Neuronal stem cell (in vitro differentiated cells): ENCODE results near the gene PACS2.

Experiments used
- DNase-seq: peaks from one replicate; pipeline ENCODE4 v3.0.0-alpha.2; 2013; ENCODE audit warnings: low spot score
- H2AFZ ChIP-seq: one replicate; pipeline ENCODE4 v1.6.1; 2013; ENCODE audit warnings: mild to moderate bottlenecking, low read length, inconsistent platforms
- H2AK5ac ChIP-seq: 2 replicates; pipeline ENCODE4 v1.6.1; 2013; ENCODE audit warnings: low read depth, mild to moderate bottlenecking, inconsistent platforms, low read length, moderate library complexity, mixed read lengths
- H2BK120ac ChIP-seq: 2 replicates; pipeline ENCODE4 v1.6.1; 2013; ENCODE audit warnings: low read depth, mild to moderate bottlenecking, inconsistent platforms, low read length, moderate library complexity, mixed read lengths
- H2BK12ac ChIP-seq: one replicate; pipeline ENCODE4 v1.6.1; 2013; ENCODE audit warnings: low read length, inconsistent platforms
- H2BK15ac ChIP-seq: 2 replicates; pipeline ENCODE4 v1.6.1; 2013; ENCODE audit warnings: mild to moderate bottlenecking, low read length, inconsistent platforms, mixed read lengths
- H2BK5ac ChIP-seq: one replicate; pipeline ENCODE4 v1.6.1; 2013; ENCODE audit warnings: inconsistent platforms, mild to moderate bottlenecking, low read length, moderate library complexity
- H3K14ac ChIP-seq: one replicate; pipeline ENCODE4 v1.6.1; 2013; ENCODE audit warnings: low read length, inconsistent platforms
- H3K18ac ChIP-seq: 2 replicates; pipeline ENCODE4 v1.6.1; 2013; ENCODE audit warnings: low read length, inconsistent platforms
- H3K23ac ChIP-seq: 2 replicates; pipeline ENCODE4 v1.6.1; 2013; ENCODE audit warnings: low read depth, mild to moderate bottlenecking, mixed read lengths, low read length, inconsistent platforms; ENCODE audit not compliant: poor library complexity
- H3K27ac ChIP-seq: replicated peaks from 3 replicates; pipeline ENCODE4 v1.5.1; 2013; ENCODE audit warnings: low read length, inconsistent platforms
- H3K27me3 ChIP-seq, 3 experiments: 2 replicates each; pipeline ENCODE4 v1.6.1; 2013; ENCODE audit warnings: low read length in 3 of 3, mild to moderate bottlenecking in 2 of 3, inconsistent platforms in 1 of 3, low read depth in 1 of 3, mixed read lengths in 1 of 3, moderate library complexity in 1 of 3; ENCODE audit not compliant: control insufficient read depth in 3 of 3, insufficient read depth in 3 of 3
- H3K36me3 ChIP-seq, 2 donors: replicated peaks in 1 of 2; 2 replicates each; pipeline ENCODE4 v1.6.1; 2013; ENCODE audit warnings: low read length in 2 of 2; ENCODE audit not compliant: control insufficient read depth in 2 of 2, insufficient read depth in 2 of 2
- H3K4ac ChIP-seq: 2 replicates; pipeline ENCODE4 v1.6.1; 2013; ENCODE audit warnings: inconsistent platforms, mild to moderate bottlenecking, low read length, moderate library complexity
- H3K4me1 ChIP-seq, 2 donors: 1 replicate in 1 of 2; 2 replicates in 1 of 2; pipeline ENCODE4 v1.6.1; 2013; ENCODE audit warnings: low read length in 2 of 2, low read depth in 1 of 2; ENCODE audit not compliant: control insufficient read depth in 2 of 2, insufficient read depth in 1 of 2
- H3K4me2 ChIP-seq: one replicate; pipeline ENCODE4 v1.6.1; 2013; ENCODE audit warnings: mild to moderate bottlenecking, low read length, inconsistent platforms; ENCODE audit not compliant: insufficient read depth, poor library complexity, severe bottlenecking
- H3K4me3 ChIP-seq, 2 donors: 2 replicates each; pipeline ENCODE4 v1.5.1; 2013; ENCODE audit warnings: low read length in 2 of 2, mild to moderate bottlenecking in 2 of 2, inconsistent platforms in 1 of 2, moderate library complexity in 1 of 2
- H3K79me1 ChIP-seq: one replicate; pipeline ENCODE4 v1.6.1; 2013; ENCODE audit warnings: low read depth, mild to moderate bottlenecking, inconsistent platforms, low read length, moderate library complexity
- H3K9ac ChIP-seq: one replicate; pipeline ENCODE4 v1.6.1; 2013; ENCODE audit warnings: mild to moderate bottlenecking, low read depth, low read length, inconsistent platforms; ENCODE audit not compliant: poor library complexity
- H3K9me3 ChIP-seq, 2 donors: replicated peaks in 1 of 2; 2 replicates each; pipeline versions ENCODE3 to v1.6.1; 2013; ENCODE audit warnings: low read length in 2 of 2, mild to moderate bottlenecking in 2 of 2, inconsistent platforms in 1 of 2, low read depth in 1 of 2, mixed read lengths in 1 of 2, moderate library complexity in 1 of 2; ENCODE audit not compliant: control insufficient read depth in 2 of 2, insufficient read depth in 1 of 2
- H4K8ac ChIP-seq: one replicate; pipeline ENCODE4 v1.6.1; 2013; ENCODE audit warnings: low read depth, mild to moderate bottlenecking, inconsistent platforms, low read length, moderate library complexity
- H4K91ac ChIP-seq: one replicate; pipeline ENCODE4 v1.6.1; 2013; ENCODE audit warnings: low read length, low read depth, mild to moderate bottlenecking, inconsistent platforms; ENCODE audit not compliant: poor library complexity
- WGBS, 2 donors: extraction: QIAGEN DNeasy Blood & Tissue Kit; methylation state at CpG; one replicate each; pipeline ENCODE4 v1.1.7; 2013; ENCODE audit warnings: missing lambda C conversion rate in 2 of 2, mixed read lengths in 1 of 2; ENCODE audit not compliant: insufficient read length in 2 of 2, insufficient replicate concordance in 1 of 2; ENCODE audit errors: extremely low coverage in 2 of 2; 5-methylcytosine and 5-hydroxymethylcytosine counted together

Gene PACS2

DNA sequence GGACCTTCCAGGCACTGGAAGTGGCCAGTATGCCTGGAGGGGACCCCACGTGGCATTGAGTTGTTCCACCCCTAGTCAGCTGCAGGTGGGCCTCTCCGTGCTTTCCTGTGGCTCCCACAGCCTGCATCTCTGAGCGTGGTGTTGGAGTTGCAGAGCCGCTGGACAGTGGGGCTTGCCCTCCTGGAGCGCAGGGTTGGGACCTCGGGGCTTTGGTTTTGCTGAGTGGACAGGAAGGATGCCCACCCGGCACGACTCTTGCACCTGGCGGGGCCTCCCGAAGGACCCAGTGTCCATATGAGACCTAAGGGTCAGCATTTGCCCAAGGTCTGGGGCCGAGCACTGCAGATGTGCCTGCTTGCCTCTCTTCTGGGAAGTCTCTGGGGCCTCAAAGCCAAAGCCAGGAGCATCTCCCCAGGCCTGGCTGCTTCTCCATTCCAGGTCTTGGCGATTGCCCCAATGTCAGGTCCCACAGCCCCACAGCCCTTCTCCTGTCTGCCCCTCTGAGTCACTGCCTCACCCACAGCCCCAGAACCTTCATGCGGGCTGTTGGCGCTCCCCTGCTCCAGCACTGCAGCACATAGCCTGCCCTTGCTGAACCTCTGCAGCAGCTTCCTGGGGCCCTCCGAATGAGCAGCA lies 1.5 kb downstream of the PACS2 start:
- H4K8ac ChIP-seq: no peak overlapping the region
- no peak overlapping the region for H2BK12ac ChIP-seq
- no peak overlapping the region for H3K23ac ChIP-seq
- H4K91ac ChIP-seq: no peak overlapping the region
- H3K4ac ChIP-seq: no peak overlapping the region
- H3K4me2 ChIP-seq: no peak overlapping the region
- peaks cover 0 to 25% (median 8%) of the 10 kb centered on the region in 3 experiments for H3K27me3 ChIP-seq
- no peak overlapping the region for H2BK5ac ChIP-seq
- peaks cover 14% of the 10 kb centered on the region for H3K79me1 ChIP-seq
- H2BK120ac ChIP-seq: peak overlapping the region; percentile 50
- H3K9ac ChIP-seq: no peak overlapping the region
- H3K9me3 ChIP-seq: peaks cover 0 to 2% of the 10 kb centered on the region in 2 donors
- H3K14ac ChIP-seq: peak overlapping the region; percentile 94
- peaks cover 7 to 19% of the 10 kb centered on the region in 2 donors for H3K4me1 ChIP-seq
- no peak overlapping the region for H3K18ac ChIP-seq
- no peak for DNase-seq
- H2BK15ac ChIP-seq: no peak overlapping the region
- H2AK5ac ChIP-seq: peak overlapping the region; percentile 86
- H3K27ac ChIP-seq: no peak overlapping the region
- H2AFZ ChIP-seq: no peak overlapping the region
- H3K4me3 ChIP-seq: peak overlapping the region in 1 of 2 donors; percentile 91
- no CpG with 5 or more reads among the region's 15 CpGs for WGBS, 2 donors
- H3K36me3 ChIP-seq: peaks cover 0 to 3% of the 10 kb centered on the region in 2 donors

DNA sequence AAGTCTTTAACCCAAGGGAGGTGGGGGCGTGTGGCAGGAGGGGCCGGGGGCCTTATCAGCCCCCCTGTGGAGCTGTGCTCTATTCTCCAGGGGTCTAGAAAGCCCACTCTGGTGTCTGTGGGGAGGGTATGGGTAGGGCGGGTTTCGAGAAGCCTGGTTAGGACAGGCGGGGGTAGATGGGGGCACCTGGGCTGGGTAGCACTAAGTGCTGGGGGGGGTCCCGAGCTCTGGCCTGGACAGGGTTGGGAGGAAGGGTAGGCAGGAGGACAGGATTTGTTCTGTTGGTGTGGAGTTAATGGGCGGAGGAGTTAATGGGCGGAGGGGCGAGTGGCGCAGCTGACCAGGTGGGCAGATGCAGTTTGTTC lies 2.0 kb downstream of the PACS2 start:
- no peak for DNase-seq
- H3K14ac ChIP-seq: no peak overlapping the region
- no peak overlapping the region for H3K4me3 ChIP-seq

DNA sequence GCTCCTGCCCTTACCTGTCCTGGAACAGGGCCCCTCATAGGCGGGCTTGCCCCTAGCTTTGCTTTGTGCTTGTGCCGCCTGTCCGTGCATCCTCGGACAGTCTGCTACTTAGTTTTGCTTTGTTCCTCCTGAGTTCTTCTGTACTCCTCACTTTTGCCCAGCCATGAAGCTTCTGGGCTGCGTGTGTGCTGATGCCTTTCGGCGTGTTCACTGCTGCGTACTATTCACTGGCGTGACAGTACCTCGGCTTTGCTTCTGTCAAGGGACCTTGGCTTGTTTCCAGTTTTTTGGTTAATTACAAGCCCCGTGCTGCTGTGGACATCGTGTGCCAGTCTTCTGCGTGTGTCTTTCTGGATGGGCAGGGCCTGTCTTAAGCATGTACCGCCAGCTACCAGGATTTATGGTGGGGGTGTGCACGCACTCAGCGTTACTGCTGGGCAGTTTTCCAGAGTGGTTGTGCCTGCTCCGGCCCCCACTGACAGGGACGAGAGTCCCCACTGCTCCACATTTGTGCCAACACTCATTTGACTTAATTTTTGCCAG lies 2.5 kb downstream of the PACS2 start:
- Histone ChIP-seq H3K9me3 (peaks cover 0 to 2% of the 10 kb centered on the region in 2 donors), H2AK5ac (no peak overlapping the region), H4K8ac (no peak overlapping the region), H2BK5ac (no peak overlapping the region), H3K23ac (no peak overlapping the region), H3K27me3 (peaks cover 0 to 25% (median 8%) of the 10 kb centered on the region in 3 experiments), H3K4ac (no peak overlapping the region), H3K36me3 (peaks cover 0 to 3% of the 10 kb centered on the region in 2 donors), H3K27ac (no peak overlapping the region), H2BK120ac (no peak overlapping the region), H2AFZ (no peak overlapping the region), H3K4me2 (no peak overlapping the region), H2BK15ac (no peak overlapping the region), H3K18ac (no peak overlapping the region), H3K9ac (no peak overlapping the region), H3K4me1 (peaks cover 5 to 16% of the 10 kb centered on the region in 2 donors), H3K4me3 (no peak overlapping the region), H3K14ac (no peak overlapping the region), H4K91ac (no peak overlapping the region), H2BK12ac (no peak overlapping the region), H3K79me1 (peaks cover 14% of the 10 kb centered on the region)
- WGBS, 2 donors: no CpG with 5 or more reads among the region's 18 CpGs
- DNase-seq: no peak

More for the DNA sequence above, 2.0 kb downstream of the PACS2 start:
- no peak overlapping the region for H3K4me2 ChIP-seq
- H3K23ac ChIP-seq: no peak overlapping the region
- H2BK120ac ChIP-seq: no peak overlapping the region
- H2BK5ac ChIP-seq: no peak overlapping the region
- H3K4ac ChIP-seq: no peak overlapping the region
- peaks cover 14% of the 10 kb centered on the region for H3K79me1 ChIP-seq
- no peak overlapping the region for H3K27ac ChIP-seq
- H3K9me3 ChIP-seq: peaks cover 0 to 2% of the 10 kb centered on the region in 2 donors
- H2AK5ac ChIP-seq: no peak overlapping the region
- peaks cover 7 to 19% of the 10 kb centered on the region in 2 donors for H3K4me1 ChIP-seq
- WGBS, 2 donors: no CpG with 5 or more reads among the region's 10 CpGs
- H4K8ac ChIP-seq: no peak overlapping the region
- no peak overlapping the region for H4K91ac ChIP-seq
- no peak overlapping the region for H2AFZ ChIP-seq
- peaks cover 0 to 25% (median 8%) of the 10 kb centered on the region in 3 experiments for H3K27me3 ChIP-seq
- H3K36me3 ChIP-seq: peaks cover 0 to 3% of the 10 kb centered on the region in 2 donors
- H3K9ac ChIP-seq: no peak overlapping the region
- H2BK15ac ChIP-seq: no peak overlapping the region
- H3K18ac ChIP-seq: no peak overlapping the region
- H2BK12ac ChIP-seq: no peak overlapping the region

DNA sequence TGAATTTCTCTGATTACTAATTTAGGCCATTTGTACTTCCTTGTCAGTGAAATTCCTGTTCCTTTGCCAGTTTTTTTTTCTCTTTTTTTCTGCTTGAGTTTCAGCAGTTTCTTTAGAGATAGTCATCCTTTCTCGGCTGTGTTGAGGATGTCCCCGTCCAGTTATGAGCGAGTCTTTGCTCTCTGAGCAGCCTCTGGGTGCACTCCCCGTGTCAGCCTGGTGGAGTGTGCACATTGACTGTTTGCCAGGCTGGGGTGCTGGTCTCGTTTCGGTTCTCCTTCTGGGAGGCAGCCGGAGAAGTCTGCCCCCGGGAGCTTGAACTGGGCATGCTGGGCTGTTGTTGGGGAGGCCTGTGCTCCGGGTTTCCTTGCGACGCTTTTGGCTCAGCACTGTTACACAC lies 3.0 kb downstream of the PACS2 start:
- H3K36me3 ChIP-seq: peaks cover 0 to 3% of the 10 kb centered on the region in 2 donors
- WGBS, 2 donors: no CpG with 5 or more reads among the region's 11 CpGs

More for the DNA sequence above, 3.0 kb downstream of the PACS2 start:
- Histone ChIP-seq H3K14ac (no peak overlapping the region), H2AK5ac (no peak overlapping the region), H2AFZ (no peak overlapping the region), H4K91ac (no peak overlapping the region), H3K79me1 (peaks cover 14% of the 10 kb centered on the region), H2BK15ac (no peak overlapping the region), H2BK12ac (no peak overlapping the region), H2BK5ac (no peak overlapping the region), H3K4me2 (no peak overlapping the region), H3K4ac (no peak overlapping the region), H3K18ac (no peak overlapping the region), H3K27me3 (peaks cover 0 to 23% (median 8%) of the 10 kb centered on the region in 3 experiments), H2BK120ac (no peak overlapping the region), H3K4me1 (peaks cover 5 to 15% of the 10 kb centered on the region in 2 donors), H3K9ac (no peak overlapping the region), H3K4me3 (no peak overlapping the region), H3K9me3 (peaks cover 0 to 2% of the 10 kb centered on the region in 2 donors), H3K23ac (no peak overlapping the region), H3K27ac (no peak overlapping the region), H4K8ac (no peak overlapping the region)
- DNase-seq: no peak
